ENCODE measurements around the gene CLDN5.

- TF ChIP-seq EZH2 (IDR thresholded peaks at IDR 0.05; ENCODE audit: borderline replicate concordance, insufficient read depth, low read depth, low read length, poor library complexity, severe bottlenecking) (no peak), CTCF (IDR thresholded peaks at IDR 0.05) (no peak)
Measured at GRCh38 chr22:19526702-19527111, 2.5 kb upstream of the CLDN5 start.
